G401 (cell line): ENCODE results near the gene TSPO. TPM values are rescaled to one million over a fixed set of nuclear protein-coding genes. Genes with fewer than 3 reads are reported as not detected.
"Not testable (repeated sequence)": the region's sequence is repeated elsewhere in the genome, so short reads cannot be mapped to it uniquely, and the experiment has no call there.

Experiments
- DNase-seq: peaks from one replicate; pipeline ENCODE4 v3.0.0-alpha.2; 2015; ENCODE audit warnings: low spot score
- in situ Hi-C: cut with HindIII; loops from 2 replicates; pipeline ENCODE4 v1.10.0; 2016; ENCODE audit warnings: low sequenced_read_pairs, mixed read lengths
- total RNA-seq: library from RNA; depleted of rRNA; stranded (reverse); fragments of >200 nt; shearing (Covaris generic); gene quantifications from 2 replicates; pipeline ENCODE4 v1.2.3, GENCODE V29; 2014

The TSPO gene
- total RNA-seq, 1 experiment from 2014 or later = 23.9 TPM

DNA sequence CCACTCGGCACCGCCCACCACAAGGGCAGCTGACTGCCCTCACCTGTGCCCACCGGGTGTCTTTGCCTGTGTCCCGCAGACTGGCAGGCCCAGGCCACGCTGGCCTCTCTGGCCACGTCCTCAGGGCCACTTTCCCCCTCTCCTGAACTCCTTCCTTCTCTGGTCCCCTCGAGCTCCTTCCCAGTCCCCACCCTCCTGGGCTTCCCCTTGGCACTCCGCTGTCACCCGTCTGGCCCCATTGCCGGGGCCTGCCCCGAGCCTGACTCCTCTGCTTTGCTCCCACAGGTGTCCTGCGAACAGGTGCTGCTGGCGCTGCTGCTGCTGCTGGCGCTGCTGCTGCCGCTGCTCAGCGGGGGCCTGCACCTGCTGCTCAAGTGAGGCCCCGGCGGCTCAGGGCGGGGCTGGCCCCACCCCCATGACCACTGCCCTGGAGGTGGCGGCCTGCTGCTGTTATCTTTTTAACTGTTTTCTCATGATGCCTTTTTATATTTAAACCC lies 22.4 kb upstream of the TSPO start:
- DNase-seq = no peak
- in situ Hi-C loops = no loop called here

GRCh38 chr22:43129426-43130425 lies 21.6 kb upstream of the TSPO start:
- in situ Hi-C loops = no loop called here
- DNase-seq = no peak

GRCh38 chr22:43131773-43132501 lies 19.4 kb upstream of the TSPO start:
- in situ Hi-C loops = no loop called here
- DNase-seq = no peak

GRCh38 chr22:43133401-43133800 lies 18.0 kb upstream of the TSPO start:
- no peak for DNase-seq
- in situ Hi-C loops = no loop called here

GRCh38 chr22:43134553-43134952 lies 16.8 kb upstream of the TSPO start:
- in situ Hi-C loops = no loop called here
- DNase-seq = no peak

- DNase-seq = no peak
- in situ Hi-C loops = no loop called here
Measured at GRCh38 chr22:43135565-43135964, 15.8 kb upstream of the TSPO start.

- in situ Hi-C loops = no loop called here
- no peak for DNase-seq
Measured at GRCh38 chr22:43136255-43136654, 15.1 kb upstream of the TSPO start.

DNA sequence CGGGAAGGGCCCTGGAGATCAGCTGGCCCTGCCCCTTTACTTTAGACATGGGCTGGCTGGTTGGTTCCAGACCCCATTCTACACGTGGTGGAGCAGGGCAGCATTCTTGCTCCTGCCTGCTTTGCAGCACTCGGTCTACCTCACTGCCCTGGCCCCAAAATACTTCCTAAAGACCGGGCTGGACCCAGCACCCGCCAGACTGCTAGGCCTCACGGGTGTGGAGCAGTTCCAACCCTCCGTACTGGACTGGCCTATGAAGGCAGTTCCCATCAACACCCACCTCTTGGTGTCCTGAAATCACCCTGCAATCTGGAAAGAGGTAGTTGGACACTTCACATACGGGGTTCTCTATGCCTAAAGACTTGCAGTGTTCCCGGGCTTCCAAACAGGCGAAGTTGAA lies 14.6 kb upstream of the TSPO start:
- in situ Hi-C loops = no loop called here

GRCh38 chr22:43142880-43143562 lies 8.3 kb upstream of the TSPO start, which contains the start of gene MCAT:
Gene MCAT (minus strand): TSS chr22:43143398. CDS start chr22:43143348, 50 bp downstream.
- DNase-seq = peak; percentile 74
- in situ Hi-C loops = no loop called here

More for the DNA sequence above, 14.6 kb upstream of the TSPO start:
- DNase-seq = no peak

- in situ Hi-C loops = no loop called here
Measured at GRCh38 chr22:43144949-43145348, 6.4 kb upstream of the TSPO start.

DNA sequence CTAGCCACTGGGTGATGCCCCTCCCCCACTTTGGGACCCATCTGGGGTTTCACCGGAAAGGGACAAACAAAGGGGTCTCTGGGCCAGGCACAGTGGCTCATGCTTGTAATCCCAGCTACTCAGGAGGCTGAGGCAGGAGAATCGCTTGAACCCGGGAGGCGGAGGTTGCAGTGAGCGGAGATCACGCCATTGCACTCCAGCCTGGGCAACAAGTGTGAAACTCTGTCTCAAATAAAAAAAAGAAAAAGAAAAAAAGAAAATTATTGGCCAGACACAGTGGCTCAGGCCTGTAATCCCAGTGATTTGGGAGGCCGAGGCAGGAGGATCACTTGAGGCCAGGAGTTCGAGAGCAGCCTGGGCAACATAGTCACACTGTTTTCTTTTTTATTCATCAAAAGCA lies 6.0 kb upstream of the TSPO start:
- DNase-seq, in situ Hi-C loops: not testable (repeated sequence)

More at GRCh38 chr22:43144949-43145348, 6.4 kb upstream of the TSPO start:
- DNase-seq = no peak

DNA sequence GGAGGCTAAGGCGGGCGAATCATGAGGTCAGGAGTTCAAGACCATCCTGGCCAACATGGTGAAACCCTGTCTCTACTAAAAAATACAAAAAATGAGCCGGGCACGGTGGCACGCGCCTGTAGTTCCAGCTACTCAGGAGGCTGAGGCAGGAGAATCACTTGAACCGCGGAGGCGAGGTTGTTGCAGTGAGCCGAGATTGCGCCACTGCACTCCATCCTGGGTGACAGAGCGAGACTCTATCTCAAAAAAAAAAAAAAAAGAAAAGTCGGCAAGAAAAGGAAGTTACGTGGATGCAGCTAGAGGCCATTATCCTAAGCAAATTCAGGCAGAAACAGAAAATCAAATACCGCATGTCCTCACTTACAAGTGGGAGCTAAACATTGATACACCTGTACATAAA lies 5.0 kb upstream of the TSPO start:
- DNase-seq, in situ Hi-C loops: not testable (repeated sequence)

DNA sequence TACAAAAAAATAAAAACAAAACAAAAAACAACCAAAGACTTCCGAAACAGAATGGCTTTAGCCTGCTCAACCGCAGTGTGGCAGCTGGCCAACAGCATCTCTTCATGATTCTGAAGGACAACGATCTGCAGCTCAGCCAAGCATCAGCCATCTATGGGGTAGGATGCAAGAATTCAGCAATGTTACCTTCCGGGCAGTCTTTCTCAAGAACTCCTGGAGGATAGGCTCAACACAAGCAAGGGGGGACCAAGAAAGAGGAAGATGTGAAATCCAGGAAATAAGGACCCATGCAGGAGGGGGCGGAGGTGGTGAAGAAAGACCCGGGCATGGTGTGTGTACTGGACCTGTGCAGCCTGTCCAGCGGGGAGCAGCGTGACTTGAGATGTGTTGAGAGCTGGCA lies 3.5 kb upstream of the TSPO start:
- DNase-seq = no peak
- in situ Hi-C loops = no loop called here

DNA sequence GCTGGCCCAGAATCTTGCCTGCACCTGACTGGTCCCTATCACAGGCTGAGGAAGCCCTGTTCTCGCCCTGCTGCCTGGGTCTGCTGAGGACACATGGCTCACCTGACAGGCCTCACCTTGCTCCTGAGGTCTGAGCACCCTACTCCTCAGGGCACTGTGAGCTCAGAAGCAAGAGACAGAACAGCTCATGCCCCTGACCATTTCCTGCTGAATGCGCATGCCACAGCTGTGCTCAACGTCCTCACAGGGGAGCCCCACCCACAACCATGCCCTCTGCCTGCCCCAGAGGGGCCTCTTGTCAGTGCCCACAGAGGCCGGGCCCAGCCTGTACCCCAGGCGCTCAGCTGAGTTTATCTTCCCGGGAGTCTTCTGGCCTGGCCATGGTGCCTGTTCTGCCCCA lies 2.8 kb upstream of the TSPO start:
- in situ Hi-C loops = no loop called here
- DNase-seq = no peak

DNA sequence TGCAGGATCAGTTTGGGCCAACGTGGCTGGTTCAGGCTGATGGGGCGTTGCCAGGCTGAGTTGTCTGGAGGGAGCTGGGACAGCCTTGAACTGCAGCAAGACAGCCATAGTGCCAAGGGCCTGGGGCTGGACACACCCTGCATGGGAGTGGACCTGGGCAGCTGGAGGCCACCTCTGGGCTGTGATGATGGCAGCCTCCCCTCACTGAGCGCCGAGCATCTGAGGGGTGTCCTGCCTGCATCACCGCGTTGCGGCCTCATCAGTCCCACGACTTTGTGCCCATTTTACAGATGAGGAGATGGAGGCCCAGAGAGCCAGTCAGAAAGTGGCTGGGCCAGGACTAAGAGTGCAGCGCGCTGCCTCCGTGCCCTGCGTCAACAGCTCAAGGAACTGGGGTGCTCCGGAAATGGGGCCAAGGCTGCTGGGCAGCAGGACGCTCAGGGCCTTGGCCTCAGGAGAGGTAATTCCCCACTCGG lies 590 bp upstream of the TSPO start:
- DNase-seq = no peak
- in situ Hi-C loops = no loop called here

DNA sequence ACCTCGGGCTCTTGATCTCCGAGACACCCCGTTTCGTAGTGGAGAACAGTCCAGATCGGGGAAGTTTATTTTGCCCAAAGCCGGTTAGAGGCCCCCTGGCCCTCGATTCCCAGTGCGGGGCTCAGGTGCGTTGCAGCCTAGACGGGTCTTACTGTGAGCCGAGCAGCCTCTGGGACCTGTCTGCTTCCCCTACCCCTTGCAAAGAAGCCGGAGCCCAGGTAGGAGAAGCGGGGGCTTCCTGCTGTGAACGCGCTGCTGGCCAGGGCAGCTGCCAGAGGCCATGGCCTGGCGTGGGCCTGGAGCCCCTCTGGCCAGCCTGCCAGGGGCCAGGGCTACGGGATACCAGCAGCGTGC lies 621 bp downstream of the TSPO start:
- in situ Hi-C loops = no loop called here
- DNase-seq = no peak

DNA sequence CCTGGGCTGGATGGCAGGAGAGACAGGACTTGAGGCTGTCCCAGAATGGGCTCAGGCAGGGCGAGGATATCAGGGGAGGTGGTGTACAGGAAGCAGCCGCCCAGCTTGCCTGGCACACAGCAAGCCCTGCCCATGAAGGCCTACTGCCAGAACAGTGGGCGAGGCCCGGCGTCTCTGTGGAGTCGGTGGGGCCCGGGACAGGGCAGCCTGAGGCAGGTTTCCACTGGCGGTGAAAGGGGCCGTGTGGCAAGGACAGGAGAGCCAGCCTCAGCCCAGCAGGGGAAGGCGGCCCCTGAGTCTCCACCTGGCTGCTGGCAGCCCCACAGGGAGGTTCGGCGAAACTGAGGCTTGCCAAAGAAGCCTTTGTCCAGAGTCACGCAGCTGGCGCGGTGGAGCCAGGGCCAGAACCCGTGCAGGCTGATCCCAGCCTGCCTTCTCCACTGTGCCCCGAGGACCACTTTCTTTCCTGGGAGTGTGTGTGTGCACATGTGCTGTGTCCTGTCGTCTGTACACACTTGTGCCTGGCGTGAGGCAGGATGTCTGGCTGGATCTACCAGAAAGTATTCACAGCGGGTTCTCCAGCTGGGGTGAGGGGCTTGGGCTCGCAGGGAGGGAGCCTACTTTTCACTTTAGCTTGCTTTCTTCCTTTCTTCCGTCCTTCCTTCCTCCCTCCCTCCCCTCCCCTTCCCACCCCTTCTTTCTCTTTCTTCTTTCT lies 1.2 kb downstream of the TSPO start:
- in situ Hi-C loops = no loop called here
- no peak for DNase-seq

- DNase-seq = no peak
- in situ Hi-C loops = no loop called here
Measured at GRCh38 chr22:43153899-43154298, 2.5 kb downstream of the TSPO start.
